Occipital lobe (tissue), 2 donors: Measurements from ENCODE around the gene APOO. TPM values are rescaled to one million over a fixed set of nuclear protein-coding genes. Genes with fewer than 3 reads are reported as not detected.

ENCODE experiments used
- DNase-seq: peaks from one replicate; lab custom pipeline; 2025; lab: John Stamatoyannopoulos, UW
- total RNA-seq: library from RNA; depleted of rRNA; stranded (reverse); fragments of >200 nt; gene quantifications from one replicate; pipeline ENCODE4 v1.2.3, GENCODE V29; 2014

APOO gene
- 30.7 TPM for total RNA-seq

DNA sequence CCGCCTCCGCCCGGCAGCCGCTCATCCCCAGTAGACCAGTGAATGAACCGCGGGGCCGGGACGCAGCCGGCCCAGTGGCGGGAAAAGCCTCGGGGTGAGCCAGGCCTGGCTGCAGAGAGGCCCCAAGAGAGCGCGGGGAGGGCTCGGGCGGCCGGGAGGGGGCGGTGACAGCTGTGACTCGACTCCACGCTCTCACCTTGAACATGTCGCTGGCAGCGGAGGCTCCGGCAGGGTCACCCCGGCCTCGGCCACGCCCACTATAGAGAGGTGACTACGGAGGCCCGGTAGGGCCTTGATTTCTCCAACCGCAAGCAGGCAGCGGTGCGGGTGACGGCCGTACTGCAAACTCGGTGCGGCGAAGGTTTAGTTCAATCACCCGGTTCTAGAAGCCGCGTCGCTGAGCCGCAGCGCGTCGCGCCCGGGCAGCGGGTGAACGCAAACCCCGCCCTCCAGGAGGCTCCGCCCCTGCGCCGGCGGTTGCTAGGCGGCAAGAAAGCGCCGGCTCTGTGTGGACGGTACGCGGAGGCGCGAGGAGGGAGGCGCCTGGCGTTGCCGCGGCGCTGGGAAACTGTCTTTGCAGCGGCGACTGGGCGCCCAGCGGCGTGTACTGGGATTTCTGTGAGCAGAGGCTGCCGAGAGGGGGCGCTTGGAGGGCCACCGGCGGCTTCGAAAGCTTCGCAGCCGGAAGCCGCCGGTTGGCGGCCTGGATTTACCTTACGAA, at the start of gene APOO, which contains the start of gene CXorf58:
Gene APOO (minus strand): TSS at position 441 of the 721 bp plus-strand sequence. CDS start 236 bp downstream, at position 205.
Gene CXorf58 (plus strand): TSS at position 509 of the 721 bp plus-strand sequence. CDS start 2,297 bp downstream, outside the sequence.
- DNase-seq = peak; percentile 84

DNA sequence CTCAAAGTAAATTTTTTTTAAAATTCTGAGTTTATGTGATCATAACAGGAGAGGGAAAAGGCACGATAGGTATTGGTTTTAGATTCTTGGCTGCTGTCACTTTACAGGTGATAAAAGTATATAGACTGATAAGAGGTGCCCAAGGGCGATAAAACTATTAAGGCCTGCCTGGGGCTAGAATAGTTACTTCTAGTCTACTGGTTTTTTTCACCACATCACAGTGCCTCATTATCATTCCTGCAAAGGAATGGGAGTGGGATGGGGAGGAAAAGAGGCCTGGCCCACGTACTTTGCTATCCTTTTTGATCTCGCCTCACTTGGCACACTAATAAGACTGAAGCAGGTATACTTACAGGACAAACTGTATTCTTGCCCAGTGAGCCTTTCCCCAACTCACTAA, 46.7 kb upstream of the APOO start:
- no peak for DNase-seq

DNA sequence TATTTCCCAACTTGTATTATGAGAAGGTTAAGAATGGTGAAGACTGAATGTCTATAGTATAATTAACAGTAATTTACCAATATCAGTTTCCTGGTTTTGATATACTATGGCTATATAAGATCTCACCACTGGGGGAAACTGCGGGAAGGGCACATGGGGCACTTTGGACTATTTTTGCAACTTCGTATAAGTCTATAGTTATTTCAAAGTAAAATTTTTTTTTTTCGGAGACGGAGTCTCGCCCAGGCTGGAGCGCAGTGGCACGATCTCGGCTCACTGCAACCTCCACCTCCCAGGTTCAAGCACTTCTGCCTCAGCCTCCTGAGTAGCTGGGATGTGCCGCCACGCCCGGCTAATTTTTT, 46.2 kb upstream of the APOO start:
- DNase-seq = no peak

DNA sequence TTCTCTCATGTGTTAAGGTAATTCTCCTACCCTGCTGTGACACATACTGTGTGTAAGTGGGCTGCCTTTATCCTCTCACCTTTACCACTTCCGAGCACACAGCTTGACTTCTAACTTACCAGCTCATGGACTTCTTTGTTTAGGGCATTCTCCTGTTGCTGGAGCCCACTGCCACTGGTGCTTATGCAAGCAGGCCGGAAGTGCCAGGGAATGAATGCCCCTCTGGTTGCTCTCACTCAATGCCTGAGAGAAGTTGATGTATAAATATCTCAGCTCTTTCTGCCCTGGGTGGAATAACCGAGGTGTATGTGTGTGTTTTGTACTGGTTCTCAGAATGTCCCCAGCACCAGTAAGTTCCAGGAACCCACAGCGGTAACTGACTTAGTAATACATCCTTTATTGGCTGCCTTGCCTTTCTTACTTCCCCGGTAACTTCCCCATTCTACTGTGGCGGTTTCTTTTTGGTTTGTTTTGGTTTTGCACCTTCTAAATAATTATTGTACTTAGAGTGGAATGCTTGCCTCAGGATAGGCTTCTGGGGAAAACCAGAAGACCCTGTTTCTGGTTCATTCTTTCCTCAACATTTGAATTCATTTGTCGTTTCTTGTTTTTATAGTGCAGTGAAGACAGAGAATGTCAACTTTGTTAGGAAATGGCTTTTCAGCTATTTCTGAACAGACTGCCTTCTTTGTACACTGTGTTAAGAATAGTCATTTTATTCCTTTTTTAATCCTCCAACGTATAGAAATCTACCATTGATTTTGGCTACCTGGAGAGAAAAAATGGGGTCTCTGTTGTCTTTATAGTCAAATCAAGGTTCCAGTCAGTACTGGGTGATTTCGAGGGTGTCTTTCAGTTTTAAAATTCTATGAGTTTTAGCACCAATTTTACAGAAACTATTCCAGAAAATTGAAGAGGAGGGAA, 45.5 kb upstream of the APOO start:
- no peak for DNase-seq

DNA sequence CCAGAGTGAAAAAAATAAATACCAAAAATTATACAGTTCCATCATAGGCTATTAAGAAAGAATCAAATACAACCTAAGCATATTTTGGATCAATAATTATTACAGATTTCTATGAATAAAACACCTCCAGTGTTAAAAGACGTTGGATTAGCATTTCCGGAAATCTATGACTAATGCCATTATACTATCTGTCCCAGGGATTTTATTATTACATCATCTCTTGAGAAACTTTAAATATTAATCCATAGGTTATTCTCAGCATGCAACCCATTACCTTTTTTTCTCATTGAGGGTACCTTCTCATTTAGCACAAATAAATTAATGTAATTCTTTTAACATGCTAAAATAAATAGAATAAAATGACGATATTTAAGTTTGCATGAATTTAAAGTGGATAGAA, 44.7 kb upstream of the APOO start:
- no peak for DNase-seq

DNA sequence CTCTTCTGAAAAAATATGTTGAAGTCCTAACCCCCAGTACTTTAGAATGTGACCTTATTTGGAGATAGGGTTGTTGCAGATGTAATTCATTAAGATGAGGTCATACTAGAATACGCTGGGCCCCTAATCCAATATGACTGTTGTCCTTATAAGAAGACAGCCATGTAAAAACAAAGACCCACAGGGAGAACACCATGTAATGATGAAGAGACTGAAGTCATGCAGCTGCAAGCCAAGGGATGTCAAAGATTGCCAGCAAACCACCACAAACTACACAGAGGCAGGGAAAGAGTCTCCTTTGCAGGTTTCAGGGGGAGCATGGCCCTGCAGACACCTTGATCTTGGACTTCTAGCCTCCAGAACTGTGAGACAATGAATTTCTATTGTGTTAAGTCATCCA, 37.5 kb upstream of the APOO start:
- DNase-seq = no peak

DNA sequence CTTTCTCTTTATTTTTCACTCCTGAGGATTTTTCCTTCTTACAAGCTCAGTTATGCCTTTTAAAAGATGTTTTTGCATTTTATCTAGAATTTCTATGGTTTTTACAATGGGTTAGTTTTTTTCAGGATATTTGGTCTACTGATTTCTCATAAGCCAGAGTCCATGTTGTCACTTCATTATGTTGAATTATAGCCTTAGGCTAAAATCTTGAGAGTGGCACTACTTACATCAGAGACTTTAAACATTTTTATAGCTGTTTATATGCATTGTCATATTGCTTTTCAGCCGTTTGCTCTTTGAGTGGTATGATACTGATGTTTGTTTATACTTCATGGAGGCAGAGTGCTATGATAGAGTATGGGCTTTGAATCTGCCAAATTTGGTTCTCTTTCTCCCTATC, 36.5 kb upstream of the APOO start:
- DNase-seq = no peak

DNA sequence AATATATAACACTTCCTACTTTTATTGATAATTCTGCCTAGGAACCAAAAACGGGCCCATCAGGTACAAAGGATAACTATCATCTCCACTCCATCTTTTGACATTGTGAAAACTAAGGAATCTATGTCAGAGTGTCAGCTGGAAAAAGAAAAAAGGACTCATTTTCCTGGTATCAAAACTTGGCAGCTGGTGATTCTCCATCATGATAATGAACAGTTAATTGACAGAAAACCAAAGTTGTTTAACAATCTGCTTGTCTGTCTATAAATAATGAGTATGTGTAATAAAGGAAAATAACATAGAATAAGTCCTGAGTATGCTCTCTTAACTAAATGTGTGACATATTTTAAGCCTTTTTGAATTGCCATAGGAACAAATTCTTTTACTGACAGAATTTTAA, 31.5 kb upstream of the APOO start:
- no peak for DNase-seq

DNA sequence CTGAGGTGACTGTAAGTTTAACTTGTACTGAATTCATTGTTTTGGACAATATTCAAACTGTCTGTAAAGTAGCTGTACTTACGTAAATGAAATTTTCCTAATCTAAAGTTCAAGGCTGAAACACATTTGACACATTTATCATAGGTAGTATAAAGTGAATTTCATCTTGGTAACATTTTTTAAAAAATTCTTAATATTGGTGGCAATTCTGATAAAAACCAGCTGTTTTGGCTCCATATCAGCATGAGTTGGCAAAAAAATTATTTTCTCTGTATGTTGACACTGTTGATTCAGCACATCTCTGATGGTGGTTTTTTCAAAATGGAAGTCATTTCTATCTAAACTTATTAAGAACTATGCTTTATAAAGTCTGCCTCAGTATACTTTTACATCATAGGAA, 31.0 kb upstream of the APOO start:
- DNase-seq = no peak

DNA sequence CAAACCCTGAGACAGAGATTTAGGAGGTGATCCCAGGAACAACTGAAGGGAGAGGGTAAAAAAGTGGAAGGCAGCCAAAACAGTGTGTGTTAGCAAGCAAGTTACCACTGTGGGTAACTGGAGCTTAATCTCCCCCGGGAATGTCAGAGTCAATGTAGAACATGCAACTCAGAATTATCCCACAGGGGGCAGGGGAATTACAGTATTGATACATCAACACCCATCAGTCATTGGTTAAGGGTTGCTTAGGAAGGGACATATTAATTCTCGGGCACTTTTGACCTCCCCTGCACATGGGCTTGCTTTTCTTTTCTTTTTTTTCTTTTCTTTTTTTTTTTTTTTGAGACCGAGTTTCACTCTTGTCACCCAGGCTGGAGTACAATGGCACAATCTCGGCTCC, 29.4 kb upstream of the APOO start:
- DNase-seq = no peak

DNA sequence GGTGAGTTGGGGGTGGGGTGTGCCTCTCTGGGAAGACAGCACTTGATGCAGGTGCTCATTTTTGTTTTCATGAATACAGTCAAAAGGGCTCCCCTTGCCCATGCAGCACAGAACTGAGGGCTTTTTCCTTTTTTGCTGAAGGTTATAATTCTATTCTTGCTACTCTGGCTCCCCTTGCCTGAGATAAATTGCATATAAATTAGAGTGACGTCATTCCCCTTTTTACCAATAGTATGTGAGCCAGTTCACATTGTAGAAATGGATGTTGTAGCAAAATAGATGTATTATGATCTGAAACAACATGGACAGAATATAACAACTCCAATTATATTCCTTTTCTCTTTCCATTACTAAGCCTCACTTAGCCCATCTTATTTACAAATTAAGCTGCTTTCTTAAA, 28.4 kb upstream of the APOO start:
- no peak for DNase-seq

DNA sequence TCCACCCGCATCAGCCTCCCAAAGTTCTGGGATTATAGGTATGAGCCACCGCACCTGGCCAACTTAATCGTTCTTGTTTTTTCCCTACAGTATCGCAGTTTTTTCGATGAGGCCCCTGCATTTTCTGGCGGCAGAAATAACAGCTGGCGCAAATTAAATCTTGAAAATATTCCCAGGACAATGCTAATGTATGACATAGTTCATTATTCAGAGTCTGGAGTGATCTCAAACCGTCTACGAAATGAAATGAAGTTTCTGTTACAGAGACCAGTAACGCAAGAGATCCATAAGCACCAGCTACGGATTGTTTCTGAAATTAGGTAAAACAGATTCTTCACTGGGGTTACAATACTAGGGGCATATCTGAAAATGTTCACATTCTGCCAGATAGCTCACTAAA, 27.4 kb upstream of the APOO start:
- no peak for DNase-seq

DNA sequence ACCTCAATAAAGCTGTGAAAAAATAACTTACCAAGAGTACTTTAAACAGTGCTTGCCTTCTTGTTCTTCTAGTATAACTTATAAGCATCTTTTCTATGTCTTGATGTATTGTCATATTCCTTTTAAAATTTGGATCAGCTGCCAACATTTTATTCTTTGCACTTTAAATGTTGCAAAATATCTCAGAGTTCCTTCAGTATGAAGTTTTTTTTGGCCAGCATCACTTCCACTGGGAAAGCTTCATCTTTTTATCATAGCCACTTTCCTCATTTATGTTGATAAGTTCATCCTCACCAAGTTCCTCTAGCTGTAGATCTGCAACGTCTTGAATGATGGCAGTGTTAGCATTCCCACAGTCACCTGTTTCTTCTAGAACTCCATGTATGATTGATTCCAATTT, 24.3 kb upstream of the APOO start:
- no peak for DNase-seq

DNA sequence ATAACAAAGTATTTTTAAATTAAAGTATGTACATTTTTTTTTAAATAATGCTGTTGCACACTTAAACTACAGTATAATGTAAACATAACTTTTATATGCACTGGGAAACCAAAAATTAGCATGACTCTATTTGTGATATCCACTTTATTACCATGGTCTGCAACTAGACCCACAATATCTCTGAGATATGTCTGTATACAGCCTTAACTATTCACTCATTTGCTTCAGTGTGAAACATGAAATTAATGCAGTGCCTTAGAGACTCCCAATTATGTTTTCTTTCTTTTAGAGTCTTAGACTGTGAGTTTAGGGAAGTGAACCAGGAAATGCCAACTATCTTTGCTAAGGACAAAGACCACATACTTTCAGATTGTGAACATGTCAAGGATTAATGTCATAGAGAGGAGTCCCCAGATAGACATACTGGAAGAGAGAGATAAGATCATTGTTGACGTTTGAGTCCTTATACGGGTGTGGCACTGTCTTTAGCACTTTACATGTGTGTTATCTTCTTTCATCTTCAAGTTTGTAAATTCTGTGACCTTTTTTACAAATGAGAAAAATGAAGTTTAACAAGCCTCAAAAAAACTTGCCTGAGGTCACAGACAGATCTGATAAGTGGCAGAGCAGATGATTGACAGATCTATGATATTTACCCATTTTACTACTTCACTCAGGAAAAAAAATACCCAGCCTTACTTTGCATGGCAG, 23.3 kb upstream of the APOO start:
- no peak for DNase-seq

DNA sequence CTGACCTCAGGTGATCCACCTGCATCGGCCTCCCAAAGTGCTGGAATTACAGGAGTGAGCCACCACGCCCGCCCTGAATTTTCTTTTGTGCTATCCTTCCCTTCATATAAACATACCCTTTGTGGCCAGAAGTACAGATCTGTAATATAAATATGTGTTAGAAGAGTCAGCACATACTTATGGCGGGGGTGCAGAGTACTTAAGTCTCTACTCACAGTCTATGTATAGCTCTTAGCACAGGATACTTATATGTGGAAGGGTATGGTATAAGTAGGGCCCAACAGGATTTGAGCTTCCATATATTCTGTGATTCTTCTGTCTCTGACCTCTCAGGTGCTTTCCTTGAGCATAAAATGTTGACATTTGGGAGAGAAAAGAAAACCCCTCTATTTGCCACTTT, 18.3 kb upstream of the APOO start:
- DNase-seq = no peak

DNA sequence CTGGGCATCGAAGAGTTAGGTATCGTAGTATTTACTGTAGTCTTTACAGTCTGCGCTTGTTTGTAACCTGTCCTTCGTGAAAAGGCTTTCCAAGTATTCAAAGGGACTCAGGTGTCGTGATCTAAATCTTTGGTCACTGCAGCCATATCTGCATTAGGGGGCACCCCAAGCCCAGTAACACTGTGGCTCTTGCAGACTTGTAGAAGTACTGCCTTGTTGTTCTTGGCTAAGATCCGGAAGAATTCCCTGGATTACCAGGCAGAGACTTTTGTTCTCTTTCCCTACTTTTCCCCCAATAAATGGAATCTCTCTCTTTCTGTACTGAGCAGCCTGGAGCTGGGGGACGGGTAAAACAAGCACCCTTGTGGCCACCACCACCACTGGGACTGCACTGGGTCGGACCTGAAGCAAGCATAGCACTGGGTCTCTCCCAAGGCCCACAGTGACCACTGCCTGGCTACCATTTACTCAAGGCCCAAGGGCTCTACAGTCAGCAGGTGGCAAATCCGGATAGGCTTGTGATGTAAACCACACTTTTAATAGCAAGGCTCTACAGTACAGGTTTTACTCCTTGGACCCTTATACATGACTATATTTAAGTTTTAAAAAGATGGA, 12.1 kb upstream of the APOO start:
- no peak for DNase-seq

DNA sequence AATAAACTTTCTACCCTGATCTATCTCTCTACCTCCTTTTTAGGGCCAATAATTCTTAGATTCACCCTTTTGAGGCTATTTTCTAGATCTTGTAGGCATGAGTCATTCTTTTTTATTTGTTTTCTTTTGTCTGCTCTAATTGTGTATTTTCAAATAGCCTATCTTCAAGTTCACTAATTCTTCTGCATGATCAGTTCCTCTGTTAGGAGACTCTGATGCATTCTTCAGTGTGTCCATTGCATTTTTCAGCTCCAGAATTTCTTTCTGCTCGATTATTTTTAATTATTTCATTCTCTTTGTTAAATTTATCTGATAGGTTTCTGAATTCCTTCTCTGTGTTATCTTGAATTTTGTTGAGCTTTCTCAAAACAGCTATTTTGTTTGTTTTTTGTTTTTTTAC, 11.4 kb upstream of the APOO start:
- DNase-seq = no peak

DNA sequence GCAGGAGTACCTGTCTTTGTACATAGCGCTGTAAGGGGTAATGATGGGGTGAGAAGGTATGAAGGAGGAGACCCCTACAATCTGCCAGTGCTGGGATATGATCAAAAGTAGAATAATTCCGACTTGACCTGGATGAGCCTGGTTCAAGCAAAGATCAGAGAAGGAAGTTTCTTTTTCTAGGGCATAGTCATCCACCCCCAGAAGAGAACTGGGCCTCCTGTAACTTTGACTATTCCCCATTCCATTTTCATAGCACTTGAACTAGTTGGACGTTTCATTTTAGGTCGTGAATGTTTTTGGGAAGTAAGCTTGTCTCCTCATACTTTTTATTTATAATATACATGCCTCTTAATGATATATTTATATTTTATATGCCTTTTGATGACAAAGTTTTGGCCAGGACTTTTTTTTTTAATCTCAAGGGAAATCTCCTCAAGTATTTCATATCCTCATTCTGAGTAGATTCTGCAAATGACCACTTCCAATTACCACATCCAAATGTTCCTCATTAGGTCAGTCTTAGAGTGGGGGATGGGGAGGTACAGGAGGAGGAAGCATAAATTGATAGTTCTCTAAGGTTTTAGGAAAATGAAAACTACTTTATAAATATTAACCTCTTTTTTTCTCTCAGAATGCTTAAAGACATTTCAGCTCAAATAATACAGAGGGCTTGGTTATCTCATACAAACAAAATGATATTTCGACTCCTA, 3.5 kb upstream of the APOO start:
- no peak for DNase-seq

DNA sequence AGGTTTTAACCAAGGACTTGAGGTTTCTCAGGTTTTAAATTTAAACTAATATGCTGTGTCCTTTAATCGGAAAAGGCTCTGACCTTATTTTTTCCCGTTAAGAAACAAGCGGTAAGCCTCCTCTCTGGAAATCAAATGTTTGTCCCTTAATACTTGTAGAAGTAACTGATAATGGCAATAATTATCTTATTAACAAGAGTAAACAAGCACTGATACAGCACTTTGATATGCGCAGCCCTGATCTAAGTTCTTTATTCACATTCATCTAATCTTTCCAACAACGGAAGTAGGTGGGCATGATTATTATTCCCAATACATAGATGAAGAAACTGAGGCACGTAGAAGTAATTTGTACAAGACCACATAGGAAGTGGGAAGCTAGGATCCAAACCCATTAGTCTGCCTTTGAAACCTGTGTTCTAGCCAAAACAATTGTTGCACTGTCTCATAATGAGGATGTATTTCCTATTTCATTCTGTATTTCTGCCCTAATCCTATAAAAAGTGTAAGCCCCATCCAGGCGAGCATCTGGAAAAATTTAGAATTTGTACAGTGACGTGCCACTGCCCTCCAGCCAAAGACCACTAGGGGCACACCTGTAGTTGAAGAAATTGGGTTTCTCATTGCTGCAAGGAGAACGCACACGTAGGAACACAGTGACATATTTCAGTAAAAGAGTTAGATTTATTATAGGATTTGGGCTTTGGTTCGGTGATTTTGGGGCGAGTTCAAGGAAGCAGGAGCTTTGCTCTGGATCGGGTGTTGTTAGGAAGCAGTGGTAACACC, 674 bp upstream of the APOO start:
- no peak for DNase-seq

DNA sequence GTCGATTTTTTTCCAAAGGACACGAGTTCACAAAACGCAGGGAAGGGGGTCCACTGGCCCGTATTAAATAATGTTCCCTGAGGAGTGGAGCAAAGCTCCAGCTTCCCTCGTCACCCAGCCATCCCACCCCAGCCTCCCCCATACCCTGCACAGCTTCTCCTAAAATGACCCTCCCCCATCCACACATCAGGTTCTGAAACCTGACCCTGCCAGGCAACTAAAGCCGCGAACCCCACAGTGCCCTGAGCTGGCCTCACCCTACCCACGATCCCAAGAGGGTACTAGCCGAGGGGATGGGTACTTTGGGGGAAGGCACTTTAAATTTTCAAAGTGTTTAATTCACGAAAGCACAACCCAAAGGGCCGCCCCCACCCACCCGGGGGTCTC, 634 bp downstream of the APOO start:
- DNase-seq = no peak
